GM21526 (cell line): ENCODE measurements around the gene ACTA2.

Experiments
- ATAC-seq: cut with Tn5 transposase; IDR thresholded peaks from one replicate; pipeline ENCODE4 v1.9.1; 2021; ENCODE audit warnings: moderate library complexity; ENCODE audit not compliant: unreplicated experiment, low FRiP score

ACTA2 gene

GRCh38 chr10:88982366-88982765 lies 29.8 kb upstream of the ACTA2 start:
- ATAC-seq = no peak

DNA sequence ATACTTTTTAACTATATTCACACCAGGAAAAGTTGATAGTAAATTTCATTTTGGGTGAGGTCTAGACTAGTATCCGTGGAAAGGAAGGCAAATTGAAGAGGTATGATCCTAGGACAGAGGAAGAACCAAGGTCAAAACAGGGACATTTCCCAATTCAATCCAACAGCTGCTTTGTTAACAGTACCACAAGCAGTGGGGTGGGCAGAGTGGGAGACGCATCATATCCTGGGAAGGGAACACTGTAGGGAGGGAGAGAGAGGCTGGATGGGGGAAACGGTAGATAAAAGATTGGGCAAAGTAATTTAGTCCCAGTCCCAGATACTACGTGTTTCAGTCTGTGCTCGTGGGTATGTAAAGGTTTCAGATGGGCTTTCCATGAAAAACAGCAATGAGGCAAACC lies 28.9 kb upstream of the ACTA2 start:
- no peak for ATAC-seq

- no peak for ATAC-seq
Measured at GRCh38 chr10:88980800-88981199, 28.2 kb upstream of the ACTA2 start.

DNA sequence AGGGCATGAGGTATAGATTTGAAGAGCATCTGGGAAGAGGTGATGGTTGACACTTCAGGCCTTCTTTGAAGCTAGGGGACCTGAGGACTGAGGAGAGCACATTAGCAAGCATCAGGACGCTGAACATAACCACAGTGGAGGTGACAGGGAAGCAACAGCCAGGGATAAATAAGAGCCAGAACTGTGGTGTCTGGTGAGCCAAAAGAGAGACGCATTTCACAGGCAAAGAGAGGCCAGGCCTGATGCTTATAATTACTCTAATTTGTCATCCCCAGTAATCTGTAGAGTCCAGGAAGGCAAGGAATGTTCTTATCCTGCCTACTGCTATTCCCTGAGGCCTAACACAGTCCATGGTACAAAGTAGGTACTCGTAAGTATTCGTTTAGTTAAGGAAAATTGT lies 27.7 kb upstream of the ACTA2 start:
- ATAC-seq = no peak

- ATAC-seq = no peak
Measured at GRCh38 chr10:88979603-88980002, 27.0 kb upstream of the ACTA2 start.

DNA sequence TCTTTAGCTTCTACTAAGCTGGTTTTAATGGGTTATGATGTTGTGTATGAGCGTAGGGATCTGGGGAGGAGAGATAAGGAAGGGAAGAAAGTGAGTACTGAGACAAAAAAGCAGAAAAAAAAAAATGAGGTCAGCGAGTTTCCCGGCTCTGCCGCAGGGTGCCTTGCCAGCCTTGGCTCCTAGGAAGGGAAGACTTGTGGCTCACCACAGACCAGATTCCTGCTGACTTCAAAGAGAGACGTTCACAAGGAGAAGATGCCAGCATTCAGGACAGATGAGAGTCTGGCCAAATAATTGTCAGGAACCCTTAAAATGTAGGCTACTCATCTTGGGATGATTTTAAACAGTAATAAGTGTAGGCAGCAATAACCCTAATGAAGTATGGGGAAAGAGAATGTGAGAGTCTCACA lies 26.6 kb upstream of the ACTA2 start:
- no peak for ATAC-seq

DNA sequence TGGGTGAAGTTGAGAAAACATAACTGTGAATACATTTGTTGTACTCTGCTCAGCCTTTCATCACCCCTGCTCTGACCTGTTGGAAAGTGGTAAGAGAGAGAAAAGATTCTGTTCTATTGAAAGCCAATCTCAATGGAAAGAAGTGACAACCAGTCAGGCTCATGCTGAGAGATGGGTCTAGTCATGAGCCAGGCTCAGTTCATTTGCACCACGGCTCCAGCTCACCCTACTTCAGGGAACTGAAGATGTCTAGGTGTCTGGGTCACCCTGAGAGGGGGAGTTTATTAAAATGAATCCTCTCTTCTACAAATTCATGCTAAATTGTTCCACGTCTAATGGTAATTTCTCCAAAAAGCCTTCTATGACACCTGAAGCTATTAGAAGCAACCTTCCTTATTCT lies 25.9 kb upstream of the ACTA2 start:
- ATAC-seq = no peak

DNA sequence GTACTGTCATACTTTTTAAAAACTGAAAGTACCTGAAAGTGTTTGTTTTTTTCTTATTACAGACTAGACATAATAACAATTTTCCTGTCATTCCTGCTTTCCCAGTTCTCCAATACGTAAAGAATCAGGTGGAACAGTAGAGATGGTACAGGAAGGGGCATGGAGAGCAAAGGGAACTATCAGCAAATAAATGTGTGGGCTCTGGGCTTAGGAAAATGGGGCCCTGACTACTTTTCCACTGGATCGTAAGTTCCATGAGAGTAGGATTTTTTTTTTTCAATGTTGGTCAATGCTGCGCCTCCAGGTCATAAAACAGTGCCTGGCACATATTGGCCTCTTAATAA lies 22.8 kb upstream of the ACTA2 start:
- ATAC-seq = no peak

DNA sequence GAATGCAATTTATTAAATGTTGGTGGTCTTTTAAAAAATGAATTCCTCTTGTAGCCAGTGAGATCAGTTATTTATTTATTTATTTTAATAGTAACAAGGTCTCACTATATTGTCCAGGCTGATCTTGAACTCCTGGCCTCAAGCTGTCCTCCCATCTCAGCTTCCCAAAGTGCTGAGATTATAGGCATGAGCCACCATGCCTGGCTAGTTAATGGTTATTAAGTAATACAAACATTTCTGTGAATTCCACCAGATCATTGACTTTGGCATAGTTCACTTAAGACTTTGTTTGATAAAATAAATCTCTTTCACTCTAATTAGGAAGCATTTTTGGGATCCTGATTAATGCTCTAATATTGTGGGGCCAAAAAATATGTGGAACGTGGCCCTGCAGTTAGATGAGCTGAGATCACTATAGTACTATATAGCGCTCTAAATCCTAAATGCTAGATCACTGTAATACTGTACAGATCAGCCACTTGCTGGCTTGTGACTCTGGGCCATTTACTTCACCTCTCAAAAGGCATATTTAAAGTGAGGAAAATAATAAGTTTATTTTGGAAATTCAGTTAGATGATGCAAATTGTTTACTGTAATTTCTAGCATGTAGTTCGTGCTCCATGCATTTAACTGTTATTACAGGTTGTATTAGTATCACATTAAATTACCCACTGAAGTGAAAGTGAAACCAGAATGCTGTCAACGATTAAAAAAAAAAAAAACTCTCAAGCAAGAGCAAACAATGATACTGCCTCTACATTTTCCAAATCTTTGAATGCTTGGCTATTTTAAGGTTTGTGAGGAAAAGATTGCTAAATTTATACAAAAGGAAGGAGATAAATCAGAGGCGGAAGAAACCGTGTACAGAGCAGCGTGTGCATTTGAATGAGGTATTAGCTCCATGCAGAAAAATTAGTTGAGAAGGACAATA lies 22.1 kb upstream of the ACTA2 start:
- no peak for ATAC-seq

GRCh38 chr10:88974012-88974411 lies 21.4 kb upstream of the ACTA2 start:
- no peak for ATAC-seq

GRCh38 chr10:88971221-88972061 lies 18.9 kb upstream of the ACTA2 start:
- no peak for ATAC-seq

GRCh38 chr10:88968391-88968790 lies 15.8 kb upstream of the ACTA2 start:
- no peak for ATAC-seq

DNA sequence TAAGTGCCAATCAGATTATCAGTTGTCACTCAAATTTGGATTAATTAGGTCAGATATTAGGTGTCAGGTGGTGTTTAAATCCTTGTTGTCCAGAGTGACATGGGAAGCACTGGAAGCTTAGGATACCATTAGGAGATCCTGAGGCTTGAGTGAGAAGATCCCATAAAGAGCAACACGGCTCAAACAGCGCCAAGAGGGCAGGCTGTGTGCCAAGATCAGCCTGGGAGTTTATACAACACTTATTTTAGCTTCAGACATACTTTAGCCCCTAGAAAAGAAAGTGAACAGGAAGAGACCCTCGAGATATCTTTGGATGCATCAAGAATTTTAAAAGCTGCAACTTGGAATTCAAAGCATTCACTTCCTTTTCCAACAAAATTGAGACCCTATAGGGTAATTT lies 14.2 kb upstream of the ACTA2 start:
- no peak for ATAC-seq

DNA sequence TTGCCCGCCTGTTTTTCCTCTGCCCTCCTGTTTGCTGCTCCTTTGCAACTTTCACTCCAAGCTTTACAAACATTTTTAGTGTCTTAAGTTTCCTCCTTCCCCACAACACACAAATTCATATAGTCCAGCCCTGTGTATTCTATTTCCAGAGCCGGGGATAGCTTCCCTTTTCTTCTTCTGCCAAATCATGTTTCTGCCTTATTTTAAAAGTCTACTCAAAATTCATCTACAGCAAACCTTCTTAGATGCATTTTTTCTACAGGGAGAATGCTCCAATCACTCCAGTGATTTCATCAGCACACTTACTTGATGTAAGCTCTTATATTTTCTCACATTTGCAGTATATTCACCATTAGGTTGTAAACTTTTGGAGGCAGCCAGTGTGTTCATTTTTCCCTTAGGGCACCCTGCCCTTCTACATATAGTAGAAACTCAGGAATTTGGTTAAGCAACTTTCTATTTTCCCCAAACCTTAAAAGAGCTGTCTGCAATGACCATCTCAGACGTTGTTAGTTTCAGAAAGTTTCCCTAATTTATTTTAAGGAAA lies 12.4 kb upstream of the ACTA2 start:
- no peak for ATAC-seq

DNA sequence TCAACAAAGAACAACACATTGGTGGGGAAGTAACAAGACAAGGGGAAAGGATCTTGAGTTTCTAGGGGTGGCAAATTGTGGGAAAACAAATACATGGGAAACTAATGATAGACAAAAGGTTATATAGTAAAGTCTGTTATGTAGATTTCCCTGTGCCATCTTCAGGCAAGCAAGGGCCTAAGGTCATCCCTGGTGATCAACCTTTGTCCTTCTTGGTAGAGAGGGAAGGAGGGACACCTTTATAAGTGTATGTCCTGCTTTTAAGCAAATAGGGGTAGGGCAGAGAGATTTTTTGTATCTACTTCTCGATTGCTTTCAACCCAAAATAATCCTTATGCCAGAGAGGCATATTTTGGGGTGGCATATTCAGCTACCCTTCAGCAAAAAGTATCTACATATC lies 11.8 kb upstream of the ACTA2 start:
- ATAC-seq = no peak

DNA sequence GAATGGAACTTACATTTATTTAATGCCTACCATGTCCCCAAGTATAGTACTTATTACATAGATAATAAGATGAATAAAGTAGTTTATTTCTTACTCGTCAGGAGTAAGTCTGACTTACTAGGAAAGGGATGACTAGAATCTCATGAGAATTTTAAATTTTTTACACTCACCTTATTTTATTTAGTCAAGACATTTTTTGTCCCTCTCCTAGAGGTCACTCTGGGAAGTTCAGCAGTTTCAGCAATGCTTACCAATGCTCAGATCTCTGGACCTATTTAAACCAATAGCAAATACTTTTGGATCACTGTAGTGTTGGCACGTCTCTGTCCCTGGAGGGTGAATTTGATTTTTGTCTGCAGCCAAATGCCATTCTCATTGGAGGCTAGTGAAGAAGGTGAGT lies 10.7 kb upstream of the ACTA2 start:
- no peak for ATAC-seq

- ATAC-seq = no peak
Measured at GRCh38 chr10:88962336-88962735, 9.8 kb upstream of the ACTA2 start.

- no peak for ATAC-seq
Measured at GRCh38 chr10:88961266-88961665, 8.7 kb upstream of the ACTA2 start.

GRCh38 chr10:88960802-88961201 lies 8.2 kb upstream of the ACTA2 start:
- no peak for ATAC-seq

DNA sequence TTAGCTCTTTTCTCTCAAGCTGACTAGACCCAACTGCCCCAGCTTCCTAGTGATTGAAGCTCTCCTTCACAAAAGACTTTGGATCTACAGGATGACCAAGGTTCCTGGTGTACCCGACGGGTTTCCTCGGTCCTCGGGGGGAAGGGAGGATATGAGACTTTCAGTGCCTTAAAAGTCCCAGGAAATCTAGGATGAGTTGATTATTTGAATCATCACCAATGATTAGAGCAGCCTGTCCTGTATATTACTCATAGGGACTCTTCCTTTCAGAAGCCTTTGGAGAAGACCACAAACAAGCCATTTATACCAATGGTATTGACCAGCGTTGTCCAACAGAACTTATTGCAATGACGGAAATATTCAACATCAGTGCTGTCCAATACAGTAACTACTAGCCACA lies 6.1 kb upstream of the ACTA2 start:
- ATAC-seq = no peak

DNA sequence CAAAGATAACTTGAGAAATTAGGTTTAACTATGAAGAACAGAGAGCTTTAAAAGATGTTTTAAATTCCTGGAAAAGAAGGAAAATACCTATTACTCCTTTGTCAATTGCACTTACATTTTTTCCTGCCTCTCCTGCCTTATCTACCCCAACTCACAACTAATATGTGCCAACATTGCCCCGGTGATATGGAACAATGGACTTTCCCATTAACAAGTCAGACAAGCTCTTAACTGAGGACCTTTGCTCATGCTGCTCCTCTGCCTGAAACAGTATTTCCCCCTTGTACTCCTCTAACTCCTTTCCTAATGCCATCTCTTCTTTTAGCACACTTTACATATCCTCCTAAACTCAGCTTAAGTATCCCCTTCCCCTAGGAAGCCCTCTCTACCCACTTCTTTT lies 4.8 kb upstream of the ACTA2 start:
- no peak for ATAC-seq
